SK-N-SH treated with all-trans-retinoic acid at 6 μM for 48 hours (cell line): ENCODE data around the gene CCDC89.

Source experiments
- ATAC-seq: fragments of 200-7000 bp; cut with Tn5 transposase; 3 replicates; pipeline ENCODE4 v1.9.1; 2020; ENCODE audit warnings: mild to moderate bottlenecking, moderate library complexity
- ARNTL ChIP-seq: fragments of 450-650 bp; formaldehyde crosslinking; IDR thresholded peaks from 2 replicates; pipeline ENCODE4 v1.5.0; 2020; ENCODE audit warnings: low read depth, mild to moderate bottlenecking, moderate library complexity, borderline replicate concordance
- BACH2 ChIP-seq: fragments of 250-450 bp; sonication (Bioruptor Pico); IDR thresholded peaks from 2 replicates; pipeline ENCODE4 v1.9.0; 2021; ENCODE audit warnings: mild to moderate bottlenecking, borderline replicate concordance
- CSDC2 ChIP-seq: fragments of 250-450 bp; sonication (Bioruptor Pico); IDR thresholded peaks from 2 replicates; pipeline ENCODE4 v1.5.0; 2020; ENCODE audit warnings: mild to moderate bottlenecking, moderate library complexity
- CSRNP3 ChIP-seq: fragments of 250-450 bp; sonication (Bioruptor Pico); IDR thresholded peaks from 2 replicates; pipeline ENCODE4 v1.5.1; 2021; ENCODE audit warnings: mild to moderate bottlenecking, moderate library complexity
- ESRRG ChIP-seq: fragments of 250-450 bp; sonication (Bioruptor Pico); IDR thresholded peaks from 2 replicates; pipeline ENCODE4 v1.6.1; 2021; ENCODE audit warnings: mild to moderate bottlenecking
- GLIS3 ChIP-seq: fragments of 250-450 bp; sonication (Bioruptor Pico); IDR thresholded peaks from 2 replicates; pipeline ENCODE4 v1.5.0; 2020; ENCODE audit warnings: mild to moderate bottlenecking, moderate library complexity
- OSR1 ChIP-seq: fragments of 250-450 bp; sonication (Bioruptor Pico); IDR thresholded peaks from 2 replicates; pipeline ENCODE4 v1.8.0; 2022; ENCODE audit warnings: moderate library complexity, mild to moderate bottlenecking, inconsistent platforms
- PATZ1 ChIP-seq: fragments of 250-450 bp; sonication (Bioruptor Pico); IDR thresholded peaks from 2 replicates; pipeline ENCODE4 v1.8.0; 2020; ENCODE audit warnings: mild to moderate bottlenecking, moderate library complexity, borderline replicate concordance
- POU6F1 ChIP-seq: fragments of 250-450 bp; sonication (Bioruptor Pico); IDR thresholded peaks from 2 replicates; pipeline ENCODE4 v1.8.0; 2021; ENCODE audit warnings: low read depth, mild to moderate bottlenecking, moderate library complexity, borderline replicate concordance
- PPARA ChIP-seq: fragments of 250-450 bp; sonication (Bioruptor Pico); IDR thresholded peaks from 2 replicates; pipeline ENCODE4 v1.5.0; 2020; ENCODE audit warnings: mild to moderate bottlenecking, borderline replicate concordance
- SNAI2 ChIP-seq: fragments of 250-450 bp; sonication (Bioruptor Pico); IDR thresholded peaks from 2 replicates; pipeline ENCODE4 v1.5.0; 2020; ENCODE audit warnings: mild to moderate bottlenecking, moderate library complexity
- TCF4 ChIP-seq: fragments of 250-450 bp; sonication (Bioruptor Pico); IDR thresholded peaks from 2 replicates; pipeline ENCODE4 v1.8.0; 2021; ENCODE audit warnings: mild to moderate bottlenecking, moderate library complexity, borderline replicate concordance
- TOX ChIP-seq: fragments of 250-450 bp; sonication (Bioruptor Pico); IDR thresholded peaks from 2 replicates; pipeline ENCODE4 v1.8.0; 2021; ENCODE audit warnings: mild to moderate bottlenecking, moderate library complexity, borderline replicate concordance
- TSHZ2 ChIP-seq: fragments of 250-450 bp; sonication (Bioruptor Pico); IDR thresholded peaks from 2 replicates; pipeline ENCODE4 v1.5.0; 2020; ENCODE audit warnings: mild to moderate bottlenecking, moderate library complexity
- ZFP3 ChIP-seq: fragments of 250-450 bp; sonication (Bioruptor Pico); IDR thresholded peaks from 2 replicates; pipeline ENCODE4 v1.5.0; 2020; ENCODE audit warnings: mild to moderate bottlenecking, moderate library complexity
- ZFP30 ChIP-seq: fragments of 450-650 bp; formaldehyde crosslinking; IDR thresholded peaks from 2 replicates; pipeline ENCODE4 v1.5.0; 2022; ENCODE audit warnings: mild to moderate bottlenecking, moderate library complexity
- ZNF8 ChIP-seq: fragments of 450-650 bp; formaldehyde crosslinking; IDR thresholded peaks from 2 replicates; pipeline ENCODE4 v1.5.0; 2020; ENCODE audit warnings: mild to moderate bottlenecking, moderate library complexity
- TF ChIP-seq, protein P1 (sequence below): fragments of 250-450 bp; sonication (Bioruptor Pico); IDR thresholded peaks from 2 replicates; pipeline ENCODE4 v1.5.1; 2020; ENCODE audit warnings: low read depth, mild to moderate bottlenecking, moderate library complexity

The CCDC89 gene

DNA sequence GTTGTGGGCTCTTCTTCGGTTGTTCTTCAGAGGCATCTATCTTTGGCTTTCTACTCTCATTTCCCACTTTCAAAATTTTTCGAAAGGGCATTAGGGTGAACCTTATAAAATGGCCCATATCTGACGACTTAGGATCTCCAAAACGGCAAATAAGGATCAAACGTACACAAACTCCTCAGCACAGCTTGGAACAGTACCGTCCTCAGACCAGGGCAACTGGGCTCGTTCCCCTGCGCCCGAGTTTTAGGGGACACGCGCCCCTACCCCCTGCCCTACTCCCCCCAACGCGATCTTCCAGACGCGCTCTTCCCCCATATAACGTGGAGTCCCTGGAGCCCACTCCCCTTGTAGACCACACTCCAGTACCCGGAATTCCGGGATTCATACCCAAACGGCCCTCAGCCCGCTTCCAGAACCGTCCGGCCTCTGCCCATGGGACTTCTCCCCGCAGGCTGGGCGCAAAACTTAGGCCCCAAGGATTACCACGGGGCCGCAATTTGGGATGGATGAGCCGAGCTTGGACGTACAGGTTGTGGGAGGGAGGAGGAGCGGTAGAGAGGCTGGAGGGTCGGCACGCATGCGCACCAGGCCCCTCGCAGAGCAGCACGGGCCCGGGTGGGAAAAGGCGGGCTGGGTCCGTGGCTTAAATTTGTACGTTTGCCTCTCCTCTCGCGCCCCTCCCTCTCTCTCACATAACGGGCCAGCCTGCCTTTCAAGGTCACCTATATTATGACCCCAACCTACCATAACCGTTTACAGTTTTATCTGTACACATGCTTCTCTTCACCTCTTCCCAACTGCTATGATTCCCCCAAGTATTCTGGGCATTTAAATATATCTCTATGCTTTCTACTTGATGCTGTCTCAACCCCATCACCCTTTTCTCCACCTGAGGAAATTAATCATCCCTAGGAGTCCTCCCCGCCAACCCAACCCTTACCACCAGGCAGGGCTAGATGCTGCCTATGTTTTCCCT is 3.4 kb downstream of the CCDC89 start (continued):
- TF ChIP-seq PATZ1 (no peak), ZFP3 (CRISPR knock-in tag) (no peak), TSHZ2 (no peak)

- TF ChIP-seq TCF4 (CRISPR knock-in tag) (no peak), ARNTL (CRISPR knock-in tag) (no peak), CSRNP3 (no peak), TOX (CRISPR knock-in tag) (no peak), ZFP30 (CRISPR knock-in tag) (no peak), ZNF8 (no peak), BACH2 (CRISPR knock-in tag) (no peak), PPARA (no peak)
- TF ChIP-seq, all 23 proteins: peak for 0
- ATAC-seq, result no peak
These were observed 5.1 kb downstream of the CCDC89 start for GRCh38 chr11:85680897-85681296.

DNA sequence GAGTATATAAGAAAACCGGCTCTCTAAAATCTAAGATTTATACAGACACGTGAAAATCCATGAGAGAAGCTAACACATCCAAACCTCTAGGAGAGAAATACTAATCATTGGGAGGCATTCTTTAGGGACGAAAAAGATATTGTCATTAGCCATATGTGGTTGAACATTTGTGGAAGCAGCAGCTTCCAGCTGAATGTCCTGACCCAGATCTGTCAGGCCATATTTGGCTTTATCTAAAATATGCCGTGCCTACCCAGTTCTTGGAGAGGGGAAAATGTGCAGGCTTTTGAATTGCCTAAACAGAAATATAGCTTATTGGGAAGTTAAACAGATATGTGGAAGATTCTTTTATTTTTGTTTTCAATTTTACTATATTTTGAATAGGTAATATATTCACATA is 6.4 kb downstream of the CCDC89 start:
- ATAC-seq, result no peak
- no peak for TF ChIP-seq TSHZ2
- TF ChIP-seq PATZ1, result no peak
- TF ChIP-seq CSDC2, result no peak
- TF ChIP-seq ESRRG (CRISPR knock-in tag), result no peak

GRCh38 chr11:85673393-85673792 is 12.6 kb downstream of the CCDC89 start:
- TF ChIP-seq ESRRG (CRISPR knock-in tag) (no peak), BACH2 (CRISPR knock-in tag) (no peak), CSDC2 (no peak), ZNF8 (no peak), OSR1 (CRISPR knock-in tag) (no peak), TCF4 (CRISPR knock-in tag) (no peak), POU6F1 (CRISPR knock-in tag) (no peak), GLIS3 (CRISPR knock-in tag) (no peak), SNAI2 (CRISPR knock-in tag) (no peak), ZFP3 (CRISPR knock-in tag) (no peak)
- TF ChIP-seq, protein P1, sequence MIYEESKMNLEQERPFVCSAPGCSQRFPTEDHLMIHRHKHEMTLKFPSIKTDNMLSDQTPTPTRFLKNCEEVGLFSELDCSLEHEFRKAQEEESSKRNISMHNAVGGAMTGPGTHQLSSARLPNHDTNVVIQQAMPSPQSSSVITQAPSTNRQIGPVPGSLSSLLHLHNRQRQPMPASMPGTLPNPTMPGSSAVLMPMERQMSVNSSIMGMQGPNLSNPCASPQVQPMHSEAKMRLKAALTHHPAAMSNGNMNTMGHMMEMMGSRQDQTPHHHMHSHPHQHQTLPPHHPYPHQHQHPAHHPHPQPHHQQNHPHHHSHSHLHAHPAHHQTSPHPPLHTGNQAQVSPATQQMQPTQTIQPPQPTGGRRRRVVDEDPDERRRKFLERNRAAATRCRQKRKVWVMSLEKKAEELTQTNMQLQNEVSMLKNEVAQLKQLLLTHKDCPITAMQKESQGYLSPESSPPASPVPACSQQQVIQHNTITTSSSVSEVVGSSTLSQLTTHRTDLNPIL, result no peak
- no peak for ATAC-seq
